DOHH2 (cell line): Measurements from ENCODE around the gene KRTAP9-6.

ENCODE experiments used
- CTCF ChIP-seq: fragments of 200-600 bp; sonication (generic); IDR thresholded peaks from one replicate; pipeline ENCODE4 v1.5.1; 2014; ENCODE audit warnings: antibody characterized with exemption, mild to moderate bottlenecking, low read depth, low read length; ENCODE audit not compliant: poor library complexity, severe bottlenecking
- EZH2phosphoT487 ChIP-seq: fragments of 200-600 bp; sonication (generic); IDR thresholded peaks from 2 replicates; pipeline ENCODE4 v1.6.1; 2017; ENCODE audit warnings: borderline replicate concordance, mild to moderate bottlenecking, antibody characterized with exemption, low read length, moderate library complexity, mixed read lengths

GRCh38 chr17:41315204-41315794, 50.1 kb downstream of the KRTAP9-6 start, which contains the start of gene KRTAP17-1:
- no peak for TF ChIP-seq CTCF
- TF ChIP-seq EZH2phosphoT487, result no peak
